SK-MEL-5 (cell line): ENCODE data around the gene UPK2. TPM values are rescaled to one million over a fixed set of nuclear protein-coding genes. Genes with fewer than 3 reads are reported as not detected.

ENCODE experiments used
- DNase-seq: peaks from one replicate; pipeline ENCODE4 v3.0.0-alpha.2; 2016; ENCODE audit warnings: low read depth, low spot score
- in situ Hi-C: cut with HindIII; loops from 2 replicates; pipeline ENCODE4 v1.10.0; 2016; ENCODE audit warnings: low sequenced_read_pairs, high pct_unique_total_duplicates, low pct_unique_long_range_greater_than_20kb
- small RNA-seq, 2 experiments: library from RNA; depleted of rRNA; stranded (forward); fragments of <200 nt; gene quantifications; one replicate each; pipeline ENCODE3, GENCODE V24; 2014
- total RNA-seq: library from RNA; depleted of rRNA; stranded (reverse); fragments of >200 nt; shearing (Covaris generic); gene quantifications from 2 replicates; pipeline ENCODE4 v1.2.3, GENCODE V29; 2014; rRNA removed

Gene UPK2
- total RNA-seq, 1 experiment from 2014 or later: not detected

DNA sequence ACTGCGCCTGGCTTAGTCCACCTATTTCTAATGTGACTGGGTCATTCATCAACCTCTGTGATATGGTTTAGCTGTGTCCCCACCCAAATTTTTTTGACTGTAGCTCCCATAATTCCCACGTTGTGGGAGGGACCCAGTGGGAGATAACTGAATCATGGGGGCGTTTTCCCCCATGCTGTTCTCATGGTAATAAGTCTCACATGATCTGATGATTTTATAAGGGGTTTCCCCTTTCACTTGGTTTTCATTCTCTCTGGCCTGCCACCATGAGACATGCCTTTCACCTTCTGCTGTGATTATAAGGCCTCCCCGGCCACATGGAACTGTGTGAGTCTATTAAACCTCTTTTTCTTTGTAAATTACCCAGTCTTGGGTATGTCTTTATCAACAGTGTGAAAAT is 50.6 kb downstream of the UPK2 start:
- in situ Hi-C loops: no loop called here
- no peak for DNase-seq

Small RNAs within 50 kb of the gene (small RNA-seq; reads per million reads assigned to genes)
- gene AP003392.2 (0 reads per million in 2 experiments), gene MIR4492 (0 reads per million in 2 experiments), gene RF00017 (0 reads per million in 2 experiments), gene RF00019 (0 reads per million in 2 experiments), gene RN7SL688P (0 reads per million in 2 experiments)

Other genes starting within 250 kb of the UPK2 start
- 56.5 and 59.2 TPM in 2 replicates for gene DDX6, start 165.1 kb upstream of the UPK2 start, total RNA-seq
- not detected in 2 replicates for gene CXCR5, start 72.4 kb upstream of the UPK2 start, total RNA-seq
- gene BCL9L, start 30.4 kb upstream of the UPK2 start, total RNA-seq: 2.9 and 6.0 TPM in 2 replicates
- not detected in 2 replicates for gene FOXR1, start 15.5 kb downstream of the UPK2 start, total RNA-seq
- gene CENATAC, start 41.8 kb downstream of the UPK2 start, total RNA-seq: 8.2 and 9.1 TPM in 2 replicates
- gene RPS25, start 62.0 kb downstream of the UPK2 start, total RNA-seq: 914 and 964 TPM in 2 replicates
- gene TRAPPC4, start 62.5 kb downstream of the UPK2 start, total RNA-seq: 65.5 and 83.5 TPM in 2 replicates
- 14.2 and 19.1 TPM in 2 replicates for gene SLC37A4, start 74.6 kb downstream of the UPK2 start, total RNA-seq
- gene HYOU1, start 100.9 kb downstream of the UPK2 start, total RNA-seq: 189 and 191 TPM in 2 replicates
- 43.7 and 49.9 TPM in 2 replicates for gene VPS11, start 111.5 kb downstream of the UPK2 start, total RNA-seq
- gene HMBS, start 128.6 kb downstream of the UPK2 start, total RNA-seq: 4.5 and 6.7 TPM in 2 replicates
- 22.3 and 26.1 TPM in 2 replicates for gene DPAGT1, start 145.6 kb downstream of the UPK2 start, total RNA-seq
- gene C2CD2L, start 151.0 kb downstream of the UPK2 start, total RNA-seq: 2.8 and 5.6 TPM in 2 replicates
- 8.8 and 9.4 TPM in 2 replicates for gene HINFP, start 165.3 kb downstream of the UPK2 start, total RNA-seq
- gene ABCG4, start 192.8 kb downstream of the UPK2 start, total RNA-seq: 0.05 TPM in 1 of 2 replicates, not detected in the other
- 8.7 and 11.5 TPM in 2 replicates for gene NLRX1, start 212.4 kb downstream of the UPK2 start, total RNA-seq
- not detected in 2 replicates for gene NHERF4, start 229.2 kb downstream of the UPK2 start, total RNA-seq